Astrocyte of the spinal cord (primary cell): Measurements from ENCODE around the gene PEG3.

Source experiments
- DNase-seq: peaks from one replicate; pipeline ENCODE4 v3.0.0; 2011; ENCODE audit warnings: low read depth, low spot score
- H3K4me3 ChIP-seq: 2 replicates; pipeline ENCODE4 v1.5.1; 2011; ENCODE audit warnings: low read depth, mild to moderate bottlenecking, low read length, moderate library complexity
- CTCF ChIP-seq: IDR thresholded peaks from 2 replicates; pipeline ENCODE4 v1.5.1; 2012; ENCODE audit warnings: low read depth, mild to moderate bottlenecking, low read length, inconsistent platforms
- in situ Hi-C: cut with HindIII; loops from 2 replicates; pipeline ENCODE4 v1.10.0; 2017; ENCODE audit warnings: low sequenced_read_pairs

PEG3 gene

GRCh38 chr19:56835401-56835800 is 5.1 kb downstream of the PEG3 start:
- in situ Hi-C loops: no loop called here
- no peak overlapping the region for H3K4me3 ChIP-seq
- TF ChIP-seq CTCF: no peak
- DNase-seq: no peak

DNA sequence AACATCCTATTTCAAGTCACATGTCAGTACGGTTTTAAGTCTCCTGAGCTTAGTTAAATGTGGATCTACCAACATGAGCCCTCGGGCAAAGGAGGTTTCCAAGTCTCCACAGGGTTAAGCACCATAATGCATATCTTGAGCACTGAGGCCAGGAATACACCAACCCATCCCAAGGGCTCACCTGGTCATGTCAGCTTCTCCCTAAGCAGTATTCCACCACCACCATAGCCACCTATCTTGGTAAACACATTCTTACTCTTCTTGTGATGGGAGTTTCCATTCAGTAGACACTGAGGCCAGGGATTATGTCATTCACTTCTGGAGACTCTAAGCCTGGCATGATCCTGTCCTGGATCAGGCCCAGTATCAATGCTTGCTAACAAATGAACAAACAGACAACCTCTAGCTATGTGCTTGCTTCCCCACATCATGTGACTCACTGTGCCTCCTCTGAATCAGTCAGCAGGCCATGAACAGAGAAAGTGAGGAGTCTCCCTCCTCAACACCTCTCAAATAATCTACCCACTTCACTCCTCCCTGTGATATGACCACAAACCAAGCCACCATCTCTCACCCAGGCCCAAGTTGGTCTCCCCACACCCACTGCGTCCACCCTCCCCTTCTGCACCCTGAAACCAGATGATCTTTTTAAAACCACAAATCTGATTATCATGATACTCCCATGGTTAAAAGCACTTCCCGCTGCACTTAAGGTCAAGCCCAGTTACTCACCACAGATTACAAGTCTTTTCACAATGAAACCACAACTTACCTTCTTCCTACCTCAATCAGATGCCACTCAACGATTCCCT is 5.8 kb downstream of the PEG3 start:
- no peak for TF ChIP-seq CTCF
- DNase-seq: no peak
- no peak overlapping the region for H3K4me3 ChIP-seq
- in situ Hi-C loops: no loop called here

DNA sequence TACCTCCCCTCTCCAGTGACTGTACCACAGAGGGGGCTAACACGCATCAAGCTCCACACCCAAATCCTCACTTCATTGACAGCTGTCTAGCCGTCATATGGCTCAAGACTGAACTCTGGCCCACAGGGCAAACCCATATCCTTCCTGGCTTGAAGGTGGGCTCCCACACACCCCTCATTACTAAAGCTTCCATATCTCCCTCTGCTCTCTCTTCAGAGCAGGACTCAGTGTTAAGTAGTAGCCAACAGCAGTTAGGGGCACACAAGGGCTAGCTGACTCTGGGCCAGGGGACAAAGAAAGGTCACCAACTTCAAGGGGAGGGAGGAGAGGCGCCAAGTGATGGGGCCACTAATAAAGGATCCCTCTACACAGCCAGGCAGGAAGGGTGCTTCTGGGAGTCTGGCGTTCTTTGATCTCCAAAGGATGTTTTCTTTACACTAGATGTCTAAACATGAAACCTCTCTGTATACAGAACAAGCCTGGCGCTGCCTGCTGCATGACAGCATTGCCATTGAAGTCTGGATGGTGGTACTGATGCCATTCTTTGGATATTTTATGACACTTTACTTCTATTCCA is 8.1 kb downstream of the PEG3 start:
- in situ Hi-C loops: no loop called here
- no peak for DNase-seq
- no peak for TF ChIP-seq CTCF
- H3K4me3 ChIP-seq: no peak overlapping the region

GRCh38 chr19:56831255-56831654 is 9.3 kb downstream of the PEG3 start:
- no peak for TF ChIP-seq CTCF
- no peak for DNase-seq
- no peak overlapping the region for H3K4me3 ChIP-seq
- in situ Hi-C loops: no loop called here

- in situ Hi-C loops: no loop called here
These were observed 10.9 kb downstream of the PEG3 start for GRCh38 chr19:56829596-56829995.

DNA sequence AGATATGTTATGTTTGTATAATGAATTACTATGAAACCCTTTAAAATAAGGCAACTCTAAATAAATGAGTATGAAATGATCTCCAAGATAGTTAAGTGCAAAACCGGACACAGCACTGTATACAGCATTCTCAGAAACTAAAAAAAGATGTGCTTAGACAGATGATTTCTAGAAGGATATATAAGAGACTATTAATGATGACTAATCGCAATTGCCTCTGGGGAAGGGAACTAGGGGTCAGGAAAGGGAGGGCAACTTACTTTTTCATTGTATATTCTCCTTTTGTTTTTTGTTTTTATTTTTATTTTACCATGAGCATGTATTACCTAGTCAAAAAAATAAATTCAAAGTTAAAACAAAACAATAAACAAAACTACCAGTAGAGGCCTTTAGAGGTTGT is 12.8 kb downstream of the PEG3 start:
- H3K4me3 ChIP-seq: no peak overlapping the region
- DNase-seq: no peak
- no peak for TF ChIP-seq CTCF
- in situ Hi-C loops: no loop called here

More at GRCh38 chr19:56829596-56829995, 10.9 kb downstream of the PEG3 start:
- DNase-seq: no peak
- no peak overlapping the region for H3K4me3 ChIP-seq
- TF ChIP-seq CTCF: no peak
